ENCODE data around the gene TRPV6.

- TF ChIP-seq CTCF (IDR thresholded peaks at IDR 0.05) (no peak), EP300 (IDR thresholded peaks at IDR 0.05) (no peak)
These were observed 9.1 kb downstream of the TRPV6 start for GRCh38 chr7:142876236-142876960.
